HepG2 (cell line): ENCODE measurements around the gene MACROD2. TPM values are rescaled to one million over a fixed set of nuclear protein-coding genes. Genes with fewer than 3 reads are reported as not detected.

Experiments
- AHR ChIP-seq: IDR thresholded peaks from 2 replicates; pipeline ENCODE4 v1.6.1; 2018; ENCODE audit warnings: missing genetic modification reagents, missing compliant biosample characterization
- ATAD3A ChIP-seq: sonication (generic); formaldehyde crosslinking; IDR thresholded peaks from 2 replicates; pipeline ENCODE4 v1.4.0; 2020; ENCODE audit warnings: missing genetic modification reagents
- BCL6 ChIP-seq: IDR thresholded peaks from 2 replicates; pipeline ENCODE4 v1.6.1; 2016; ENCODE audit warnings: missing genetic modification reagents, missing compliant biosample characterization
- BRD4 ChIP-seq: sonication (generic); formaldehyde crosslinking; IDR thresholded peaks from 2 replicates; pipeline ENCODE4 v1.4.0; 2020; ENCODE audit warnings: missing genetic modification reagents
- CCDC6 ChIP-seq: sonication (generic); formaldehyde crosslinking; IDR thresholded peaks from 2 replicates; pipeline ENCODE4 v1.8.1; 2022; ENCODE audit warnings: mild to moderate bottlenecking, missing genetic modification reagents, moderate library complexity
- CREM ChIP-seq, 2 experiments: sonication (generic) in 1 of 2; formaldehyde crosslinking in 1 of 2; IDR thresholded peaks; 2 replicates each; pipeline versions ENCODE4 v1.4.0 to v1.6.1; 2016 to 2020; ENCODE audit warnings: antibody characterized with exemption in 1 of 2, mild to moderate bottlenecking in 1 of 2, missing genetic modification reagents in 1 of 2
- EP300 ChIP-seq, 3 experiments: sonication (generic) in 1 of 3; formaldehyde crosslinking in 1 of 3; IDR thresholded peaks; 2 replicates each; pipeline versions ENCODE4 v1.5.1 to v1.6.1; 2011 to 2020; ENCODE audit warnings: low read depth in 2 of 3, low read length in 2 of 3, borderline replicate concordance in 1 of 3, improper control_type of control experiment in 1 of 3, mild to moderate bottlenecking in 1 of 3, missing genetic modification reagents in 1 of 3, moderate library complexity in 1 of 3
- FOSL1 ChIP-seq: sonication (generic); formaldehyde crosslinking; IDR thresholded peaks from 2 replicates; pipeline ENCODE4 v1.9.0; 2021; ENCODE audit warnings: missing genetic modification reagents, borderline replicate concordance
- FOXA3 ChIP-seq: IDR thresholded peaks from 2 replicates; pipeline ENCODE4 v1.6.1; 2016; ENCODE audit warnings: missing genetic modification reagents, missing compliant biosample characterization
- KAT7 ChIP-seq: IDR thresholded peaks from 2 replicates; pipeline ENCODE4 v1.6.1; 2018; ENCODE audit warnings: borderline replicate concordance, missing compliant biosample characterization
- MIER2 ChIP-seq: IDR thresholded peaks from 2 replicates; pipeline ENCODE4 v1.6.1; 2016; ENCODE audit warnings: missing biosample characterization, missing genetic modification reagents
- NFE2L2 ChIP-seq: fragments of 150-350 bp; IDR thresholded peaks from 2 replicates; pipeline ENCODE4 v1.6.1; 2014; ENCODE audit warnings: low read length
- NFRKB ChIP-seq: fragments of 450-650 bp; IDR thresholded peaks from 2 replicates; pipeline ENCODE4 v1.6.1; 2017
- POGZ ChIP-seq: sonication (generic); formaldehyde crosslinking; IDR thresholded peaks from 2 replicates; pipeline ENCODE4 v1.4.0; 2020; ENCODE audit warnings: mild to moderate bottlenecking, missing genetic modification reagents
- RBAK ChIP-seq: sonication (generic); formaldehyde crosslinking; IDR thresholded peaks from 2 replicates; pipeline ENCODE4 v1.5.1; 2020; ENCODE audit warnings: mild to moderate bottlenecking, missing genetic modification reagents
- RFXAP ChIP-seq: sonication (generic); formaldehyde crosslinking; IDR thresholded peaks from 2 replicates; pipeline ENCODE4 v1.4.0; 2020; ENCODE audit warnings: missing genetic modification reagents, borderline replicate concordance
- SMARCC2 ChIP-seq: fragments of 450-650 bp; IDR thresholded peaks from 2 replicates; pipeline ENCODE4 v1.6.1; 2017; ENCODE audit warnings: antibody characterized with exemption, mild to moderate bottlenecking
- STAT5B ChIP-seq: sonication (generic); formaldehyde crosslinking; IDR thresholded peaks from 2 replicates; pipeline ENCODE4 v1.4.0; 2020; ENCODE audit warnings: missing genetic modification reagents
- TCF7 ChIP-seq: sonication (generic); IDR thresholded peaks from 2 replicates; pipeline ENCODE4 v1.6.1; 2016; ENCODE audit warnings: antibody characterized with exemption, low read depth
- ZNF501 ChIP-seq: sonication (generic); formaldehyde crosslinking; IDR thresholded peaks from 2 replicates; pipeline ENCODE4 v1.5.1; 2020; ENCODE audit warnings: mild to moderate bottlenecking, moderate library complexity, missing genetic modification reagents
- ZNF607 ChIP-seq: sonication (generic); formaldehyde crosslinking; IDR thresholded peaks from 2 replicates; pipeline ENCODE4 v1.5.1; 2020; ENCODE audit warnings: missing genetic modification reagents, mild to moderate bottlenecking, borderline replicate concordance
- ZNF619 ChIP-seq: sonication (generic); formaldehyde crosslinking; IDR thresholded peaks from 2 replicates; pipeline ENCODE4 v1.4.0; 2020; ENCODE audit warnings: mild to moderate bottlenecking, missing genetic modification reagents
- ZNF629 ChIP-seq: sonication (generic); formaldehyde crosslinking; conservative IDR thresholded peaks from 2 replicates; pipeline ENCODE4 v1.5.0; 2020; ENCODE audit warnings: missing genetic modification reagents
- ZSCAN20 ChIP-seq: sonication (generic); formaldehyde crosslinking; IDR thresholded peaks from 2 replicates; pipeline ENCODE4 v1.4.0; 2020; ENCODE audit warnings: missing genetic modification reagents, mild to moderate bottlenecking, borderline replicate concordance
- ZSCAN22 ChIP-seq: sonication (generic); formaldehyde crosslinking; IDR thresholded peaks from 2 replicates; pipeline ENCODE4 v1.4.0; 2020; ENCODE audit warnings: mild to moderate bottlenecking, missing genetic modification reagents
- ZSCAN25 ChIP-seq: sonication (generic); formaldehyde crosslinking; IDR thresholded peaks from 2 replicates; pipeline ENCODE4 v1.8.0; 2022; ENCODE audit warnings: mild to moderate bottlenecking, missing genetic modification reagents
- polyA plus RNA-seq, 8 experiments: library from polyadenylated mRNA; depleted of rRNA in 3 of 8; stranded (reverse) in 7 of 8; unstranded in 1 of 8; fragments of >200 nt; fragmentation: Illumina TruSeq in 4 of 8; extraction: Trizol in 4 of 8; gene quantifications; 2 replicates each; pipeline versions ENCODE4 v1.2.1 to v1.2.3, GENCODE V29; 2011 to 2016; ENCODE audit warnings: low read depth in 4 of 8, missing spikeins in 1 of 8, mixed read lengths in 1 of 8; ENCODE audit not compliant: insufficient read depth in 1 of 8
- total RNA-seq, 5 experiments: library from RNA; depleted of rRNA; stranded (reverse); fragments of >200 nt; fragmentation: Illumina TruSeq; extraction: Trizol; gene quantifications; 2 replicates each; pipeline ENCODE4 v1.2.3, GENCODE V29; 2016; ENCODE audit warnings: low read depth in 1 of 5
- TF ChIP-seq, protein P1 (sequence below): sonication (generic); formaldehyde crosslinking; IDR thresholded peaks from 2 replicates; pipeline ENCODE4 v1.4.0; 2020; ENCODE audit warnings: missing genetic modification reagents, borderline replicate concordance
- TF ChIP-seq, protein P2 (sequence below): sonication (generic); formaldehyde crosslinking; IDR thresholded peaks from 2 replicates; pipeline ENCODE4 v1.8.0; 2022; ENCODE audit warnings: missing genetic modification reagents, mild to moderate bottlenecking, borderline replicate concordance
- TF ChIP-seq, protein P3 (sequence below): sonication (generic); formaldehyde crosslinking; IDR thresholded peaks from 2 replicates; pipeline ENCODE4 v1.5.0; 2020; ENCODE audit warnings: missing genetic modification reagents, mild to moderate bottlenecking, borderline replicate concordance

The MACROD2 gene
- total and polyA plus RNA-seq, 2 of the 13 experiments (the other 11 are each of a cell fraction or from before 2014, with no cell fraction given): 0.13 to 0.51 TPM

DNA sequence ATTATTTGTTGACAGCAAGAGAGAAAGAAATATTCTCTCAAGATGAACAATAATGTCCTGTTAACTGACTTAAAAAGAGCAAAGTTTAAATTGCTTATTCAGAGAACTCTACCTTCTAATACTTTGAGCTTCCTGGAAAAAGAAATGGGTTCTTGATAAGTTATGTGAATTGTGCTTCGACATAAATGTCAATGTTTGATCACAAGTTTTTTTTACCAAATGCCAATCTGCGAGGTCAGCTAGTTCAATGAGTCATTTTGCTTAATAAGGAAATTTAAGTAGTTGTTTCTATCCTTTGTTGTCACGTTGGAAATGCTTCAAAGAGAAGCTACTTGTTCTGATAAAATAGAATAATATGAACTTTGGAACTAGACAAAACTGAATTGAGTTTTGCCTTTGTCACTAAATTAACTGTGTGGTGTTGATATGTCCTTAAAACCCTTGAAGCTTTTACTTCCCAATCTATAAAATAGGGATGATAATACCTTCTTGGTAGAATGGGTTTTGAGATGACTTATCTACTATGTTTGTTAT, 984.2 kb downstream of the MACROD2 start (continued):
- TF ChIP-seq MIER2 (CRISPR knock-in tag) (no peak), FOSL1 (peak; percentile 98), BCL6 (CRISPR knock-in tag) (peak; percentile 97), ZSCAN22 (CRISPR knock-in tag) (no peak), ATAD3A (no peak), AHR (CRISPR knock-in tag) (no peak), POGZ (CRISPR knock-in tag) (peak; percentile 72), ZNF501 (CRISPR knock-in tag) (no peak), ZSCAN20 (CRISPR knock-in tag) (no peak), KAT7 (CRISPR knock-in tag) (no peak), CCDC6 (CRISPR knock-in tag) (no peak), SMARCC2 (no peak; the same call in 1 of the 2 replicates), NFE2L2 (no peak; the same call in 1 of the 2 replicates), CREM (IDR thresholded peaks at IDR 0.05) (peak; percentile 97), CREM (CRISPR knock-in tag; IDR thresholded peaks at IDR 0.05) (no peak), RFXAP (no peak), RBAK (CRISPR knock-in tag) (no peak), ZSCAN25 (CRISPR knock-in tag) (no peak), ZNF607 (CRISPR knock-in tag) (no peak), NFRKB (no peak), TCF7 (peak; percentile 96), EP300 (IDR thresholded peaks at IDR 0.05; ENCODE audit: low read depth in 2 of 2, low read length in 2 of 2) (peak in 1 of 2 experiments; percentile 98; a peak in 2 of 4 replicates), EP300 (CRISPR knock-in tag; IDR thresholded peaks at IDR 0.05; ENCODE audit: borderline replicate concordance) (peak; percentile 97), STAT5B (no peak), ZNF629 (peak; percentile 35), FOXA3 (peak; percentile 92), BRD4 (CRISPR knock-in tag) (no peak), ZNF619 (CRISPR knock-in tag) (no peak)
- TF ChIP-seq, protein P1, sequence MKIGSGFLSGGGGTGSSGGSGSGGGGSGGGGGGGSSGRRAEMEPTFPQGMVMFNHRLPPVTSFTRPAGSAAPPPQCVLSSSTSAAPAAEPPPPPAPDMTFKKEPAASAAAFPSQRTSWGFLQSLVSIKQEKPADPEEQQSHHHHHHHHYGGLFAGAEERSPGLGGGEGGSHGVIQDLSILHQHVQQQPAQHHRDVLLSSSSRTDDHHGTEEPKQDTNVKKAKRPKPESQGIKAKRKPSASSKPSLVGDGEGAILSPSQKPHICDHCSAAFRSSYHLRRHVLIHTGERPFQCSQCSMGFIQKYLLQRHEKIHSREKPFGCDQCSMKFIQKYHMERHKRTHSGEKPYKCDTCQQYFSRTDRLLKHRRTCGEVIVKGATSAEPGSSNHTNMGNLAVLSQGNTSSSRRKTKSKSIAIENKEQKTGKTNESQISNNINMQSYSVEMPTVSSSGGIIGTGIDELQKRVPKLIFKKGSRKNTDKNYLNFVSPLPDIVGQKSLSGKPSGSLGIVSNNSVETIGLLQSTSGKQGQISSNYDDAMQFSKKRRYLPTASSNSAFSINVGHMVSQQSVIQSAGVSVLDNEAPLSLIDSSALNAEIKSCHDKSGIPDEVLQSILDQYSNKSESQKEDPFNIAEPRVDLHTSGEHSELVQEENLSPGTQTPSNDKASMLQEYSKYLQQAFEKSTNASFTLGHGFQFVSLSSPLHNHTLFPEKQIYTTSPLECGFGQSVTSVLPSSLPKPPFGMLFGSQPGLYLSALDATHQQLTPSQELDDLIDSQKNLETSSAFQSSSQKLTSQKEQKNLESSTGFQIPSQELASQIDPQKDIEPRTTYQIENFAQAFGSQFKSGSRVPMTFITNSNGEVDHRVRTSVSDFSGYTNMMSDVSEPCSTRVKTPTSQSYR (CRISPR knock-in tag): no peak
- TF ChIP-seq, protein P2, sequence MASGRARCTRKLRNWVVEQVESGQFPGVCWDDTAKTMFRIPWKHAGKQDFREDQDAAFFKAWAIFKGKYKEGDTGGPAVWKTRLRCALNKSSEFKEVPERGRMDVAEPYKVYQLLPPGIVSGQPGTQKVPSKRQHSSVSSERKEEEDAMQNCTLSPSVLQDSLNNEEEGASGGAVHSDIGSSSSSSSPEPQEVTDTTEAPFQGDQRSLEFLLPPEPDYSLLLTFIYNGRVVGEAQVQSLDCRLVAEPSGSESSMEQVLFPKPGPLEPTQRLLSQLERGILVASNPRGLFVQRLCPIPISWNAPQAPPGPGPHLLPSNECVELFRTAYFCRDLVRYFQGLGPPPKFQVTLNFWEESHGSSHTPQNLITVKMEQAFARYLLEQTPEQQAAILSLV (CRISPR knock-in tag): no peak
- TF ChIP-seq, protein P3, sequence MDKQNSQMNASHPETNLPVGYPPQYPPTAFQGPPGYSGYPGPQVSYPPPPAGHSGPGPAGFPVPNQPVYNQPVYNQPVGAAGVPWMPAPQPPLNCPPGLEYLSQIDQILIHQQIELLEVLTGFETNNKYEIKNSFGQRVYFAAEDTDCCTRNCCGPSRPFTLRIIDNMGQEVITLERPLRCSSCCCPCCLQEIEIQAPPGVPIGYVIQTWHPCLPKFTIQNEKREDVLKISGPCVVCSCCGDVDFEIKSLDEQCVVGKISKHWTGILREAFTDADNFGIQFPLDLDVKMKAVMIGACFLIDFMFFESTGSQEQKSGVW: no peak
